HEK293T (cell line): ENCODE results near the gene SLC45A3.

Experiments used
- ELF4 ChIP-seq: fragments of 450-650 bp; IDR thresholded peaks from 2 replicates; pipeline ENCODE4 v1.6.1; 2017; ENCODE audit warnings: antibody characterized with exemption
- L3MBTL2 ChIP-seq: fragments of 450-650 bp; conservative IDR thresholded peaks from 2 replicates; pipeline ENCODE4 v1.6.1; 2016; ENCODE audit warnings: mild to moderate bottlenecking
- LEF1 ChIP-seq: fragments of 450-650 bp; IDR thresholded peaks from 2 replicates; pipeline ENCODE4 v1.6.1; 2017; ENCODE audit warnings: mild to moderate bottlenecking, borderline replicate concordance
- SP1 ChIP-seq: fragments of 450-650 bp; IDR thresholded peaks from 2 replicates; pipeline ENCODE4 v1.6.1; 2017
- TARDBP ChIP-seq: fragments of 450-650 bp; IDR thresholded peaks from 2 replicates; pipeline ENCODE4 v1.6.1; 2016
- ZNF384 ChIP-seq: fragments of 450-650 bp; IDR thresholded peaks from 2 replicates; pipeline ENCODE4 v1.6.1; 2016

DNA sequence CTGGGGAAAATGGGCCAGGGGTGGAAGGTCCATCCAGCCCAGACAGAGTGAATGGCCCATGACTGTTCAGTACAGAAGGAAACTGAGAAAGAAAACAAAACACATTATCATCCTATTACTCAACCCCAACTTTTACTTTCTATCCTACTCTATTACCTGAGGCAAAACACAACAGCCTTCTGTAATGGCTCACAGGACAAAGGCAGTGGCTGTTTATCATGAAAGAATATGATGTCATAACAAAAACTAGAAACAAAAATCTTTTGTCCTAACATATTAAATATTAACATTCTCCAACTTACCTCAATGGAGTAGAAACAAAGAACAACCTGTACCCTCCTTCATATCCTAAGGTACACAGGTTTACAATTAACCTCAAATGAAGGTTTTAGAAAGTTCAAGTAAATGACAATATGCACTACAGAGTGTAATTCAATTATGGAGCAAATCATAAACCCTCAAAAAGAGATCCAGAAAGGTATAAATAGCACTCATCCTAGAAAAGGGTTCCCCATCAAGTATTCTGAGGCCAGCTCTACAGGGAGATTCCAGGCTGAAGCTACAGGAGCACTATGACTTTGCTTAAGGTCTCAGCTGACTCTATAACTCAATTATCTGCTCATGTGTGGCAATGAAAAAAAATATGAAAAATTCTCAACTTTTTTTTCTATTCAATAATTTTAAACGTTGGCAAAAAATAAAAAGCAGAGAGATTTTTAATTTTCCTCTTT, 63.6 kb downstream of the SLC45A3 start:
- TF ChIP-seq ELF4 = no peak
- TF ChIP-seq TARDBP = no peak
- no peak for TF ChIP-seq LEF1
- no peak for TF ChIP-seq ZNF384
- no peak for TF ChIP-seq L3MBTL2
- TF ChIP-seq SP1 = no peak
